AG09319 (cell line): Measurements from ENCODE around the gene RNU6-1.

Experiments
- DNase-seq: peaks from one replicate; pipeline ENCODE4 v3.0.0-alpha.2; 2010; ENCODE audit warnings: low read depth; ENCODE audit errors: extremely low read depth
- TF ChIP-seq, protein P1 (sequence below): IDR thresholded peaks from 2 replicates; pipeline ENCODE4 v1.5.1; 2011; ENCODE audit warnings: low read depth, mild to moderate bottlenecking, inconsistent platforms, low read length, moderate library complexity

Gene RNU6-1

GRCh38 chr15:67823314-67824196 lies 16.3 kb downstream of the RNU6-1 start:
- no peak for DNase-seq
- TF ChIP-seq, protein P1, sequence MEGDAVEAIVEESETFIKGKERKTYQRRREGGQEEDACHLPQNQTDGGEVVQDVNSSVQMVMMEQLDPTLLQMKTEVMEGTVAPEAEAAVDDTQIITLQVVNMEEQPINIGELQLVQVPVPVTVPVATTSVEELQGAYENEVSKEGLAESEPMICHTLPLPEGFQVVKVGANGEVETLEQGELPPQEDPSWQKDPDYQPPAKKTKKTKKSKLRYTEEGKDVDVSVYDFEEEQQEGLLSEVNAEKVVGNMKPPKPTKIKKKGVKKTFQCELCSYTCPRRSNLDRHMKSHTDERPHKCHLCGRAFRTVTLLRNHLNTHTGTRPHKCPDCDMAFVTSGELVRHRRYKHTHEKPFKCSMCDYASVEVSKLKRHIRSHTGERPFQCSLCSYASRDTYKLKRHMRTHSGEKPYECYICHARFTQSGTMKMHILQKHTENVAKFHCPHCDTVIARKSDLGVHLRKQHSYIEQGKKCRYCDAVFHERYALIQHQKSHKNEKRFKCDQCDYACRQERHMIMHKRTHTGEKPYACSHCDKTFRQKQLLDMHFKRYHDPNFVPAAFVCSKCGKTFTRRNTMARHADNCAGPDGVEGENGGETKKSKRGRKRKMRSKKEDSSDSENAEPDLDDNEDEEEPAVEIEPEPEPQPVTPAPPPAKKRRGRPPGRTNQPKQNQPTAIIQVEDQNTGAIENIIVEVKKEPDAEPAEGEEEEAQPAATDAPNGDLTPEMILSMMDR, result no peak

DNA sequence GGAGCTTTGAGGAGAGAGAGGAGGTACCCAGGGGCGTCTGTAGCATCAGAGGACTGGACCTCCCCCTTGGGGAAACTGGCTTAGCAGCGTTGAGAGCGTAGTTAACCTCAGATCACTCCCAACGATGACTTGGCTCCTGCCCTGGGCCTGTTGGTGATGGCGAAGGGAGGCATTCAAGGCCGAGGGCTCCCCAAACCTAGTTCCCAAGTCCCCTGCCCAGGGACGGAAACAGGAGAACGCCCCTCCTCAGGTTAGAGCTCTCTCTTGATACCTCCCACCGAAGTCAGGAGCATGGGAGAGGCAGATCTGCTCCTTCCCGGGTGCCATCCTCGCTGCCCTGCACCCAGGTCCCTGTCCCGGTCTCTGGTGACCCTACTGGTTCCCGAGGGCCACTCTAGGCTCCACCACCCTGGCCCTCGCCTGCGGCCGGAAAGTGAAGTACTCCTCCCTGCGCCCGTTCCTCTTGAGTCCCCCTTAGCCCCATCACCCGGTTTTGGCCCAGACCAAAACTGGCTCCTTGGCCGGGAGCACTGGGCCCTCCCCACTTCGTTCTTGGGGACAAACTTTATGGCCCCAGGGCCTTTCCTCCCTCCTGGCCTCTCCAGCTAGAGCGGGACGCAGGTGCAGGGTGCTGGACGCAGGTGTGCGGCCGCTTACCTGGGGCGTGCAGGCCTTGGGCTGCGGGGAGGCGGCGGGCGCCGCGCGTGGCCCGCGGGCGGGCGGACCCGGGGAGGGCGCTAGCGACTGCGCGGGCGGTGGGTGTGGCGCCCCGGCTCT lies 17.1 kb downstream of the RNU6-1 start:
- no peak for DNase-seq
- TF ChIP-seq, protein P1, result no peak

DNA sequence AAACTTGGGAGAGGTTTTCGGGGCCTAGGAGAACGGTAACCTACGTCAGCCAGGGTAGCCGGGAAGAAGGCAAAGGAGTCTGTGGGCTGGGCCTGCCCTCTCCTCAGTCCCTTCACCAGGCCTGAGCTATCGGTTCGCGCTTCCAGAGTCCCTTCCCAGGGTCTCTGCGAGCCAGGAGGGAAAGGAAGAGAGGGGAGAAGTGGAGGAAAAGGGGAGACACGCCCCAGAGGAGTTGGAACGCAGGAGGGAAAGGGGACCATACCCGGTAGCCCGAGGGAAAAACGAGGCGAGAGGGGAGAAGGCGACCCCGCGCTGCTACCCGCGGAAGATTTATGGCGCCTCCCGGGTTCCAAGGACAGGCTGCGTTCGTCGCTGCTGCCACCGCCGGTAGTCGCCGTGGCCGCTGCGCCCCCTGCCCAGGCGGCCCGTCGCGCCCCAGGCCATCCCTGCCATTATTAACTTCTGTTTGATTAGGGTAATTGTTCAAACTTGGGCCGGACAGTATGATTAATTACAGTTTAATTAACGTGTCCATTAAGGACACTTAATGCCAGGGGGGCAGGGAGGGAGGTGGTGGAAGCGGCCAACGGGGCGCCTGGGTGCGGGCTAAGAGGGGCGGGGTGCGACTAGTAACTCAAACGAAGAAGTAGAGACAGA lies 17.9 kb downstream of the RNU6-1 start:
- no peak for DNase-seq

GRCh38 chr15:67820992-67821783 lies 18.7 kb downstream of the RNU6-1 start:
- TF ChIP-seq, protein P1, result no peak

More for the DNA sequence above, 17.9 kb downstream of the RNU6-1 start:
- TF ChIP-seq, protein P1, result no peak

DNA sequence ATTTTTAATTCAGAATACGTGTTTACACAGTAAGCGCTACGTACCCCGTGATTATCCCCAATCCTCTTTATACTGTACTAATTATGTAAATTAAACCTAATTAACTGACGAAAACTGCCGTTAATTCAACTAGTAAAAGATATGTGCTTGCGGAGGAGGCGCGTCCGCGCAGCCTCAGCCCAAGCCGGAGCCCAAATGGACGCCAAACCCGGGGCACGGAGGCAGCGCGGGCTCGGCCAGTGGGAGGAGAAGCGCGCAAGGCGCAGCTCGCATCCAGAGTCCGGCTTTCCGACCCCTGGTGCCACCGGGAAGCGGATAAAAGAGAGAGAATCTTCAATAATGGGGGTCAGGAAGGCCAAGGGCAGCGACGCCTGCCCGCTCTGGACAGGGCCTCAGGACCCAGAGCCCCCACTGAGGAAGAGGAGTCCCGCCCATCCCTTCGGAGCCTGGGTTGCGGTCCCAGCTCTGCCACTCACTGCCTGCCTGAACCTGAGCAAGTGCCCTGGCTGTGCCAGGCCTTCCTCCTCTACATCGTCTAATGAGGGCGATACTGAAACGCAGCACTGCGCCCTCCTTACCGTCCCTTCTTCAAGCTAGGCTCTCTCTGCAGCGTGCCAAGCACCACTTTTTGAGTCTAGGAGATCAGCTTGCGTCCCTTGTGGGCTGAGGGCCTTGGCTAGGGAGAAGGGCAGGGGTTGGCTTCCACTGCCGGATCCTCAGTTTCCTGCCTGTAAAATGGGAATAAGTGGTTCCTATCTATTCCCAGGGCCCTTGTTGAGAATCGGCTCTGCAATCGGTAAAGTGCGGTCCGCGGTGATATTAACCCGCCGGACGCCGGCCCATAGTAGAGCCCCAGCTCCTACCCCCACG lies 19.5 kb downstream of the RNU6-1 start:
- TF ChIP-seq, protein P1, result no peak
- DNase-seq, result no peak

More at GRCh38 chr15:67820992-67821783, 18.7 kb downstream of the RNU6-1 start:
- DNase-seq, result no peak

- TF ChIP-seq, protein P1, result no peak
- no peak for DNase-seq
Observed at GRCh38 chr15:67819636-67820035, 20.2 kb downstream of the RNU6-1 start.
